Measurements from ENCODE around the gene AEBP1.

Gene AEBP1

DNA sequence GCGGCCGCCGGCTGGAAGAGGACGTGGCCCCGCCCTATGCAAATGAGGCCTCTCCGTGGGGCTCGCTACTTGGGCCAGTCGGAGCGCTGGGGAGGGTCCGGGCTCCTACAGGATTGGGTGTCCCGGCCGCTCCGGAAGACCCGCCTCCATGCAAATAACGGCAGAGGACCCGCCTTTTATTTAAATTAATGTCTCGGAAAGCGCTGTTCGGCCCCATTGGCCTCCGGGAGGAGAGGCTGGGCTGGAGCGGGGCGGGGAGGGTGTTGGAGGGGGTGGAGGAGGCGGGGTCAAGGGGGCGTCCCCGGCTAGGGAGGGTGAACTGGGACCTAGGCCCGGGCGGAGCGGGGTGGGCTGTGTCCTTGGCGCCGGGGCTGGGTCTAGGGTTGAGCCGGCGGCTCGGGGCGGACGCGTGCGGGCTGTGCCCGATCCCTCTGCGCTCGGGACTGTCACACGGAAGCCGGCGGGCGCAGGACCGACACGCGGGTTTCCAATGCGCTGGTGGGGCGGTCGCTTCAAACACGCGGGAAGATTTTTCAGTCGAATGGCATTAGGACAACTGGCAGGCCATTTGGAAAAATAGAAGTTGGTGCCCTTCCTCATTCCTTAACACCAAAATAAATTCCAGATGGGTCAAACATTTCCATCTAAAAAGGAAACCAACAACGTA lies 21.5 kb upstream of the AEBP1 start:
- Histone ChIP-seq H3K9ac (ENCODE audit: low read length) (peak overlapping the region; percentile 89), H3K4me3 (ENCODE audit: insufficient read depth in 1 of 2, low read depth in 1 of 2, low read length in 2 of 2) (peak overlapping the region; percentile 65 to 79), H3K27me3 (ENCODE audit: control insufficient read depth in 1 of 2, insufficient read depth in 1 of 2, low read length in 2 of 2) (no peaks in the 10 kb centered on the region), H2AFZ (ENCODE audit: low read depth, low read length) (peak overlapping the region; percentile 92), H2BK15ac (ENCODE audit: low read depth, poor library complexity, severe bottlenecking) (peak overlapping the region; percentile 48), H3K4ac (ENCODE audit: low read depth in 1 of 2, low read length in 2 of 2) (peak overlapping the region in 1 of 2 experiments; percentile 51), H3K79me1 (replicated peaks; ENCODE audit: low read length, poor library complexity, severe bottlenecking) (peaks cover 23% of the 10 kb centered on the region), H2BK5ac (ENCODE audit: low read depth, low read length, poor library complexity, severe bottlenecking) (peak overlapping the region; percentile 93), H3K4me1 (ENCODE audit: control insufficient read depth, insufficient read depth, low read depth, low read length) (peaks cover 44% of the 10 kb centered on the region), H4K8ac (ENCODE audit: low read length) (no peak overlapping the region), H2AK5ac (ENCODE audit: low read length, severe bottlenecking) (no peak overlapping the region), H3K4me2 (ENCODE audit: low read length, poor library complexity, severe bottlenecking) (peak overlapping the region; percentile 80), H2BK120ac (ENCODE audit: low read depth, low read length) (no peak overlapping the region), H2BK12ac (ENCODE audit: low read length in 2 of 2) (peak overlapping the region in 1 of 2 experiments; percentile 55), H3K27ac (ENCODE audit: low read length, poor library complexity, severe bottlenecking) (peak overlapping the region; percentile 63), H4K91ac (ENCODE audit: low read length) (no peak overlapping the region), H3K18ac (ENCODE audit: low read depth in 1 of 2, low read length in 2 of 2) (peak overlapping the region; percentile 21 to 82), H3K14ac (ENCODE audit: low read length in 2 of 2) (no peak overlapping the region), H3K36me3 (ENCODE audit: control insufficient read depth in 1 of 2, insufficient read depth in 2 of 2, low read depth in 1 of 2, low read length in 2 of 2) (peaks cover 33 to 34% of the 10 kb centered on the region in 2 experiments), H3K23ac (ENCODE audit: low read length in 2 of 2) (no peak overlapping the region), H3K9me3 (ENCODE audit: control insufficient read depth, low read length) (no peaks in the 10 kb centered on the region)
- under 1% methylated on average over 34 of the region's 54 CpGs for WGBS
- peak; percentile 99 for DNase-seq

DNA sequence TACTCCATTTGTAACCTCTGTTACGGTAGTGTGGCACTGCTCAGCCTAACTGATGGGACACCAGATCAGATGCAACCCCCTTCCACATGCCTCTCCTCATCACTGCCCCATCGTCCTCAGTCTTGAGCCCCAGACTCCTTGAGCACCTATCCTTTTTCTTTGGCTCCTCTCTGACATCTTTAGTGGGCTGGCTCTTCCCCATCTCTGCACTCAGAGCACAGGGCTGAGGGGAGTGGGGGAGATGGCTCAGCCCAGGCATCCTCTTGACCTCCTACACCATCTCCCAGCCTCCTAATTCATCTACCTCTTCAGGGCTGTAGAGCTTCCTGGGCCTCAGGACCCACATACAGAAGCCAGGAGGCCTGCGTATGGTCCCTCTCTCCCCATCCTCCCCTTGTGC lies 20.3 kb upstream of the AEBP1 start:
- WGBS: 100% methylated on average over 2 of the region's 3 CpGs
- H3K18ac ChIP-seq (ENCODE audit: low read depth in 1 of 2, low read length in 2 of 2): no peak overlapping the region

DNA sequence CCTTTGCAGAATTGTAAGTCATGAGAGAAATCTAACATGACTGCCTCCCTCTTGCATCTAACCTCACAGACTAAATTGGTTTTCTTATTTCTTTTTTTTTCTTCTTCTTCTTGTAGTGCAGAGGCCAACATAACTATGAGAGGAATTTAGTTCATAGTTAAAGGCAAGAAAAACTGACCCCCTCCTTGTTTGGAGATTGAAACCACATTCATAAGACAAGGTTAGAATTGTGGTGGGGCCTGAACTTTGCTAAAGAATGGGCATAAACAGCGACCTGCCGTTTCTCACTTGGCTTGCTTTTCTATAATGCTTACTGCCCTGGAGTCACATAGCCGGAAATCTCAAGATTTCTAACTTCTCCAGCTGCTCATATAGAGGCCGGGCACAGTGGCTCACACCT lies 19.4 kb upstream of the AEBP1 start:
- no peak for DNase-seq
- WGBS: 56% methylated on average over 4 of the region's 4 CpGs
- H4K8ac ChIP-seq (ENCODE audit: low read length): no peak overlapping the region
- no peak overlapping the region for H2BK12ac ChIP-seq (ENCODE audit: low read length in 2 of 2)
- no peak overlapping the region for H3K4me2 ChIP-seq (ENCODE audit: low read length, poor library complexity, severe bottlenecking)
- H2BK15ac ChIP-seq (ENCODE audit: low read depth, poor library complexity, severe bottlenecking): no peak overlapping the region
- H3K18ac ChIP-seq (ENCODE audit: low read depth in 1 of 2, low read length in 2 of 2): no peak overlapping the region
- no peaks in the 10 kb centered on the region for H3K27me3 ChIP-seq (ENCODE audit: control insufficient read depth in 1 of 2, insufficient read depth in 1 of 2, low read length in 2 of 2)
- no peak overlapping the region for H2BK120ac ChIP-seq (ENCODE audit: low read depth, low read length)
- H4K91ac ChIP-seq (ENCODE audit: low read length): no peak overlapping the region
- H3K9ac ChIP-seq (ENCODE audit: low read length): peak overlapping the region; percentile 36
- no peak overlapping the region for H3K23ac ChIP-seq (ENCODE audit: low read length in 2 of 2)
- H3K79me1 ChIP-seq (replicated peaks; ENCODE audit: low read length, poor library complexity, severe bottlenecking): peaks cover 13% of the 10 kb centered on the region
- H3K9me3 ChIP-seq (ENCODE audit: control insufficient read depth, low read length): no peaks in the 10 kb centered on the region
- H3K4me3 ChIP-seq (ENCODE audit: insufficient read depth in 1 of 2, low read depth in 1 of 2, low read length in 2 of 2): no peak overlapping the region
- H2AFZ ChIP-seq (ENCODE audit: low read depth, low read length): no peak overlapping the region
- H3K4me1 ChIP-seq (ENCODE audit: control insufficient read depth, insufficient read depth, low read depth, low read length): peaks cover 44% of the 10 kb centered on the region
- no peak overlapping the region for H3K4ac ChIP-seq (ENCODE audit: low read depth in 1 of 2, low read length in 2 of 2)
- no peak overlapping the region for H3K14ac ChIP-seq (ENCODE audit: low read length in 2 of 2)
- peak overlapping the region; percentile 89 for H3K27ac ChIP-seq (ENCODE audit: low read length, poor library complexity, severe bottlenecking)
- H3K36me3 ChIP-seq (ENCODE audit: control insufficient read depth in 1 of 2, insufficient read depth in 2 of 2, low read depth in 1 of 2, low read length in 2 of 2): peaks cover 14% of the 10 kb centered on the region in 2 experiments
- H2BK5ac ChIP-seq (ENCODE audit: low read depth, low read length, poor library complexity, severe bottlenecking): no peak overlapping the region
- H2AK5ac ChIP-seq (ENCODE audit: low read length, severe bottlenecking): no peak overlapping the region

More for the DNA sequence above, 20.3 kb upstream of the AEBP1 start:
- peak overlapping the region; percentile 1 for H2AFZ ChIP-seq (ENCODE audit: low read depth, low read length)
- H3K27ac ChIP-seq (ENCODE audit: low read length, poor library complexity, severe bottlenecking): peak overlapping the region; percentile 89
- no peak overlapping the region for H2BK12ac ChIP-seq (ENCODE audit: low read length in 2 of 2)
- H2BK5ac ChIP-seq (ENCODE audit: low read depth, low read length, poor library complexity, severe bottlenecking): no peak overlapping the region
- no peak overlapping the region for H2BK15ac ChIP-seq (ENCODE audit: low read depth, poor library complexity, severe bottlenecking)
- no peaks in the 10 kb centered on the region for H3K27me3 ChIP-seq (ENCODE audit: control insufficient read depth in 1 of 2, insufficient read depth in 1 of 2, low read length in 2 of 2)
- H3K23ac ChIP-seq (ENCODE audit: low read length in 2 of 2): no peak overlapping the region
- H3K4me2 ChIP-seq (ENCODE audit: low read length, poor library complexity, severe bottlenecking): no peak overlapping the region
- H3K4me3 ChIP-seq (ENCODE audit: insufficient read depth in 1 of 2, low read depth in 1 of 2, low read length in 2 of 2): peak overlapping the region in 1 of 2 experiments; percentile 79
- H3K4ac ChIP-seq (ENCODE audit: low read depth in 1 of 2, low read length in 2 of 2): no peak overlapping the region
- H3K4me1 ChIP-seq (ENCODE audit: control insufficient read depth, insufficient read depth, low read depth, low read length): peaks cover 49% of the 10 kb centered on the region
- peak overlapping the region; percentile 89 for H3K9ac ChIP-seq (ENCODE audit: low read length)
- peaks cover 18% of the 10 kb centered on the region for H3K79me1 ChIP-seq (replicated peaks; ENCODE audit: low read length, poor library complexity, severe bottlenecking)
- peaks cover 22 to 23% of the 10 kb centered on the region in 2 experiments for H3K36me3 ChIP-seq (ENCODE audit: control insufficient read depth in 1 of 2, insufficient read depth in 2 of 2, low read depth in 1 of 2, low read length in 2 of 2)
- H2BK120ac ChIP-seq (ENCODE audit: low read depth, low read length): no peak overlapping the region
- no peak overlapping the region for H3K14ac ChIP-seq (ENCODE audit: low read length in 2 of 2)
- no peak overlapping the region for H4K8ac ChIP-seq (ENCODE audit: low read length)
- H4K91ac ChIP-seq (ENCODE audit: low read length): peak overlapping the region; percentile 14
- H3K9me3 ChIP-seq (ENCODE audit: control insufficient read depth, low read length): no peaks in the 10 kb centered on the region
- no peak for DNase-seq
- H2AK5ac ChIP-seq (ENCODE audit: low read length, severe bottlenecking): peak overlapping the region; percentile 80

DNA sequence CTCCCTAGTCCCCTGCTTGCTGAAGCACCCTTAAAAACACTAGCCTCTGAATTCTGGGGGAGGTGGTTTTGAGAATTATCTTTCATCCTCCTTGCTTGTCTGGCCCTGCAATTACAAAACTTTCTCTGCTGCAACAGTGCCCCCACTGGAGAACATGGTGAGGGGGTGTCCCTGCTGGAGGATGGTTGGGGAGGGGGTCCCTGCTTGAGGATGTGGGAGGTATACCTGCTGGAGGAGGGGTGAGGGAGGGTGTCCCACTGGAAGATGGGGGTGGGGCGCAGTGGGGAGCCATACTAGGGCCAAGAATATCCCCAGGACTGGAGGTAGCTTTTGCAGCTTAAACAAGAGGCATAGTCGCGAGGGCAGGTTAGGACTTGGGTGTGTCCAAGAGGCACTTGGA lies 18.6 kb upstream of the AEBP1 start:
- H3K79me1 ChIP-seq (replicated peaks; ENCODE audit: low read length, poor library complexity, severe bottlenecking): peaks cover 6% of the 10 kb centered on the region
- H3K4me3 ChIP-seq (ENCODE audit: insufficient read depth in 1 of 2, low read depth in 1 of 2, low read length in 2 of 2): no peak overlapping the region
- peak overlapping the region in 1 of 2 experiments; percentile 42 for H3K18ac ChIP-seq (ENCODE audit: low read depth in 1 of 2, low read length in 2 of 2)
- H3K4me1 ChIP-seq (ENCODE audit: control insufficient read depth, insufficient read depth, low read depth, low read length): peaks cover 35% of the 10 kb centered on the region
- H3K4ac ChIP-seq (ENCODE audit: low read depth in 1 of 2, low read length in 2 of 2): no peak overlapping the region
- H3K23ac ChIP-seq (ENCODE audit: low read length in 2 of 2): no peak overlapping the region
- H3K14ac ChIP-seq (ENCODE audit: low read length in 2 of 2): no peak overlapping the region
- no peak overlapping the region for H4K91ac ChIP-seq (ENCODE audit: low read length)
- H2AFZ ChIP-seq (ENCODE audit: low read depth, low read length): no peak overlapping the region
- WGBS: 85% methylated on average over 3 of the region's 3 CpGs
- no peaks in the 10 kb centered on the region for H3K9me3 ChIP-seq (ENCODE audit: control insufficient read depth, low read length)
- H2BK12ac ChIP-seq (ENCODE audit: low read length in 2 of 2): no peak overlapping the region
- peak overlapping the region; percentile 98 for H2AK5ac ChIP-seq (ENCODE audit: low read length, severe bottlenecking)
- no peak overlapping the region for H3K4me2 ChIP-seq (ENCODE audit: low read length, poor library complexity, severe bottlenecking)
- peak overlapping the region; percentile 21 for H3K9ac ChIP-seq (ENCODE audit: low read length)
- DNase-seq: no peak
- H3K27ac ChIP-seq (ENCODE audit: low read length, poor library complexity, severe bottlenecking): peak overlapping the region; percentile 89
- H2BK15ac ChIP-seq (ENCODE audit: low read depth, poor library complexity, severe bottlenecking): no peak overlapping the region
- H3K27me3 ChIP-seq (ENCODE audit: control insufficient read depth in 1 of 2, insufficient read depth in 1 of 2, low read length in 2 of 2): no peaks in the 10 kb centered on the region
- H2BK120ac ChIP-seq (ENCODE audit: low read depth, low read length): no peak overlapping the region
- peak overlapping the region; percentile 10 for H2BK5ac ChIP-seq (ENCODE audit: low read depth, low read length, poor library complexity, severe bottlenecking)
- peaks cover 6% of the 10 kb centered on the region in 2 experiments for H3K36me3 ChIP-seq (ENCODE audit: control insufficient read depth in 1 of 2, insufficient read depth in 2 of 2, low read depth in 1 of 2, low read length in 2 of 2)
- H4K8ac ChIP-seq (ENCODE audit: low read length): no peak overlapping the region

Data from mesenchymal stem cell (in vitro differentiated cells and primary cell).